ENCODE measurements around the gene GPHN.

GRCh38 chr14:67186172-67186768 is 678.3 kb downstream of the GPHN start:
- TF ChIP-seq ZSCAN18 (CRISPR knock-in tag; IDR thresholded peaks at IDR 0.05) (no peak), NR2C2 (CRISPR knock-in tag; IDR thresholded peaks at IDR 0.05) (no peak), CTCF (IDR thresholded peaks at IDR 0.05) (no peak), FOXK1 (CRISPR knock-in tag; IDR thresholded peaks at IDR 0.05) (no peak), E2F5 (CRISPR knock-in tag; IDR thresholded peaks at IDR 0.05) (no peak), SP1 (CRISPR knock-in tag; conservative IDR thresholded peaks at IDR 0.05) (no peak), USF2 (CRISPR knock-in tag; IDR thresholded peaks at IDR 0.05) (no peak), CREB1 (CRISPR knock-in tag; IDR thresholded peaks at IDR 0.05) (no peak)
